BJ (cell line): Measurements from ENCODE around the gene KRT77. TPM values are rescaled to one million over a fixed set of nuclear protein-coding genes. Genes with fewer than 3 reads are reported as not detected.
"Not testable (repeated sequence)": the region's sequence is repeated elsewhere in the genome, so short reads cannot be mapped to it uniquely, and the experiment has no call there.

Source experiments
- CTCF ChIA-PET: fragments of 350-600 bp; formaldehyde crosslinking; extraction: SDS; loops from one replicate; lab custom pipeline; 2021; ENCODE audit warnings: antibody characterized with exemption, inconsistent platforms; lab: Yijun Ruan, JAX
- POLR2A ChIA-PET: fragments of 300-600 bp; sonication (Branson Sonifier 250); formaldehyde crosslinking; extraction: SDS; loops from one replicate; lab custom pipeline; 2021; ENCODE audit warnings: antibody characterized with exemption; lab: Charles Lee
- DNase-seq: peaks from one replicate; pipeline ENCODE4 v3.0.0-alpha.2; 2011; ENCODE audit warnings: low read depth
- H3K27me3 ChIP-seq: 2 replicates; pipeline ENCODE4 v1.6.0; 2011; ENCODE audit warnings: low read length; ENCODE audit not compliant: control insufficient read depth, insufficient read depth
- H3K36me3 ChIP-seq: 2 replicates; pipeline ENCODE4 v1.5.1; 2011; ENCODE audit warnings: low read length; ENCODE audit not compliant: control insufficient read depth, insufficient read depth
- H3K4me3 ChIP-seq: 2 replicates; pipeline ENCODE4 v1.5.1; 2011; ENCODE audit warnings: low read depth, mild to moderate bottlenecking, control low read depth, low read length
- CTCF ChIP-seq: IDR thresholded peaks from 2 replicates; pipeline ENCODE4 v1.5.1; 2011; ENCODE audit warnings: low read depth, mild to moderate bottlenecking, control low read depth, inconsistent platforms, low read length, moderate library complexity; ENCODE audit not compliant: insufficient read depth
- polyA minus RNA-seq: library from RNA; depleted of rRNA, polyadenylated mRNA; stranded (reverse); fragments of >200 nt; gene quantifications from 2 replicates; pipeline ENCODE4 v1.2.3, GENCODE V29; 2011; rRNA and poly(A)+ RNA removed
- polyA plus RNA-seq: library from polyadenylated mRNA; depleted of rRNA; stranded (reverse); fragments of >200 nt; gene quantifications from 2 replicates; pipeline ENCODE4 v1.2.3, GENCODE V29; 2011; rRNA removed

Gene KRT77
- polyA plus RNA-seq, result not detected in 2 replicates
- polyA minus RNA-seq, result not detected in 2 replicates

- ChIA-PET POLR2A (no interaction called here), CTCF (no interaction called here)
- no peak for DNase-seq
- no peak for TF ChIP-seq CTCF
- Histone ChIP-seq H3K27me3 (peaks cover 1% of the 10 kb centered on the region; the same call in 1 of the 2 replicates), H3K36me3 (no peaks in the 10 kb centered on the region), H3K4me3 (no peak within 1 kb of the TSS)
Measured at GRCh38 chr12:52703424-52703823, at the start of gene KRT77. KRT77 (minus strand) TSS chr12:52703524; CDS start chr12:52703434, 90 bp downstream.

- Histone ChIP-seq H3K4me3 (no peak overlapping the region), H3K27me3 (peaks cover 2% of the 10 kb centered on the region), H3K36me3 (no peaks in the 10 kb centered on the region)
- TF ChIP-seq CTCF, result no peak
- DNase-seq, result no peak
- ChIA-PET POLR2A (no interaction called here), CTCF (no interaction called here)
Measured at GRCh38 chr12:52752516-52752915, 49.2 kb upstream of the KRT77 start.

- ChIA-PET CTCF (no interaction called here), POLR2A (no interaction called here)
- Histone ChIP-seq H3K27me3 (peaks cover 2% of the 10 kb centered on the region), H3K4me3 (no peak overlapping the region), H3K36me3 (no peaks in the 10 kb centered on the region)
- TF ChIP-seq CTCF, result no peak
- no peak for DNase-seq
Measured at GRCh38 chr12:52751795-52752194, 48.5 kb upstream of the KRT77 start.

- H3K36me3 ChIP-seq, POLR2A ChIA-PET, H3K4me3 ChIP-seq, H3K27me3 ChIP-seq, CTCF ChIA-PET, DNase-seq: not testable (repeated sequence)
Measured at GRCh38 chr12:52750532-52750931, 47.2 kb upstream of the KRT77 start.

GRCh38 chr12:52749827-52750226 lies 46.5 kb upstream of the KRT77 start:
- Histone ChIP-seq H3K36me3 (no peaks in the 10 kb centered on the region), H3K4me3 (no peak overlapping the region), H3K27me3 (peaks cover 4% of the 10 kb centered on the region)
- TF ChIP-seq CTCF, result no peak
- ChIA-PET CTCF (no interaction called here), POLR2A (no interaction called here)
- DNase-seq, result no peak

- no peak for TF ChIP-seq CTCF
- no peaks in the 10 kb centered on the region for H3K36me3 ChIP-seq
- ChIA-PET CTCF (no interaction called here), POLR2A (no interaction called here)
- H3K4me3 ChIP-seq, result no peak overlapping the region
- no peak for DNase-seq
- H3K27me3 ChIP-seq, result peaks cover 4% of the 10 kb centered on the region
Measured at GRCh38 chr12:52748578-52748977, 45.3 kb upstream of the KRT77 start.
